Chondrocyte (in vitro differentiated cells): ENCODE results near the gene LINC01488. TPM values are rescaled to one million over a fixed set of nuclear protein-coding genes. Genes with fewer than 3 reads are reported as not detected.

Experiments
- DNase-seq: peaks from one replicate; pipeline ENCODE4 v3.0.0; 2021; ENCODE audit warnings: mixed read lengths, low spot score
- H3K27ac Mint-ChIP-seq: one replicate; pipeline ENCODE4 v1.8.0; 2021; ENCODE audit warnings: mild to moderate bottlenecking, moderate library complexity, mixed read lengths; ENCODE audit not compliant: unreplicated experiment
- H3K27me3 Mint-ChIP-seq: 2 replicates; pipeline ENCODE4 v1.8.0; 2021; ENCODE audit warnings: low read depth, mixed read lengths
- H3K36me3 Mint-ChIP-seq: 2 replicates; pipeline ENCODE4 v1.8.0; 2021; ENCODE audit warnings: low read depth, mixed read lengths
- H3K4me1 Mint-ChIP-seq: 2 replicates; pipeline ENCODE4 v1.8.0; 2021; ENCODE audit warnings: low read depth, mild to moderate bottlenecking, mixed read lengths
- H3K4me3 Mint-ChIP-seq: one replicate; pipeline ENCODE4 v1.8.0; 2021; ENCODE audit warnings: mild to moderate bottlenecking, moderate library complexity, mixed read lengths; ENCODE audit not compliant: unreplicated experiment
- H3K9me3 Mint-ChIP-seq: 2 replicates; pipeline ENCODE4 v1.8.0; 2021; ENCODE audit warnings: low read depth, mixed read lengths
- CTCF ChIP-seq: fragments of 200-600 bp; sonication (generic); IDR thresholded peaks from 2 replicates; pipeline ENCODE4 v1.5.0; 2021; ENCODE audit warnings: antibody characterized with exemption, mild to moderate bottlenecking, moderate library complexity
- total RNA-seq: library from RNA; stranded (reverse); gene quantifications from 3 replicates; pipeline ENCODE4 v1.2.1, GENCODE V29; 2021

The LINC01488 gene
- total RNA-seq, 1 donor from 2014 or later, result not detected

GRCh38 chr11:69498614-69499175 is 17.2 kb downstream of the LINC01488 start:
- DNase-seq, result peak; percentile 72
- Mint-ChIP-seq H3K27ac (no peak overlapping the region), H3K4me1 (peaks cover 18% of the 10 kb centered on the region), H3K27me3 (peaks cover 5% of the 10 kb centered on the region), H3K9me3 (no peaks in the 10 kb centered on the region), H3K36me3 (no peaks in the 10 kb centered on the region), H3K4me3 (no peak overlapping the region)
- no peak for TF ChIP-seq CTCF

GRCh38 chr11:69499186-69499917 is 17.9 kb downstream of the LINC01488 start:
- Mint-ChIP-seq H3K4me1 (peaks cover 18% of the 10 kb centered on the region), H3K36me3 (no peaks in the 10 kb centered on the region)
- DNase-seq, result peak; percentile 41

GRCh38 chr11:69499918-69500284 is 18.4 kb downstream of the LINC01488 start:
- no peak for TF ChIP-seq CTCF
- Mint-ChIP-seq H3K36me3 (no peaks in the 10 kb centered on the region), H3K27me3 (peaks cover 3% of the 10 kb centered on the region), H3K9me3 (no peaks in the 10 kb centered on the region), H3K4me1 (peaks cover 18% of the 10 kb centered on the region), H3K27ac (no peak overlapping the region), H3K4me3 (no peak overlapping the region)
- peak; percentile 53 for DNase-seq

More at GRCh38 chr11:69499186-69499917, 17.9 kb downstream of the LINC01488 start:
- peaks cover 3% of the 10 kb centered on the region for H3K27me3 Mint-ChIP-seq
- H3K27ac Mint-ChIP-seq, result no peak overlapping the region
- TF ChIP-seq CTCF, result no peak
- no peaks in the 10 kb centered on the region for H3K9me3 Mint-ChIP-seq
- no peak overlapping the region for H3K4me3 Mint-ChIP-seq

- Mint-ChIP-seq H3K4me1 (peaks cover 18% of the 10 kb centered on the region), H3K36me3 (no peaks in the 10 kb centered on the region), H3K27me3 (no peaks in the 10 kb centered on the region), H3K9me3 (no peaks in the 10 kb centered on the region), H3K4me3 (no peak overlapping the region), H3K27ac (no peak overlapping the region)
- DNase-seq, result peak; percentile 93
- no peak for TF ChIP-seq CTCF
These were observed 19.0 kb downstream of the LINC01488 start for GRCh38 chr11:69500285-69501120.

- DNase-seq, result no peak
- Mint-ChIP-seq H3K27ac (no peak overlapping the region), H3K36me3 (no peaks in the 10 kb centered on the region), H3K9me3 (peaks cover 4% of the 10 kb centered on the region), H3K27me3 (no peaks in the 10 kb centered on the region), H3K4me3 (no peak overlapping the region), H3K4me1 (peaks cover 16% of the 10 kb centered on the region)
- no peak for TF ChIP-seq CTCF
These were observed 19.6 kb downstream of the LINC01488 start for GRCh38 chr11:69501121-69501489.
